ENCODE results near the gene ELOA.
"Not testable (repeated sequence)": the region's sequence is repeated elsewhere in the genome, so short reads cannot be mapped to it uniquely, and the experiment has no call there.

The ELOA gene

DNA sequence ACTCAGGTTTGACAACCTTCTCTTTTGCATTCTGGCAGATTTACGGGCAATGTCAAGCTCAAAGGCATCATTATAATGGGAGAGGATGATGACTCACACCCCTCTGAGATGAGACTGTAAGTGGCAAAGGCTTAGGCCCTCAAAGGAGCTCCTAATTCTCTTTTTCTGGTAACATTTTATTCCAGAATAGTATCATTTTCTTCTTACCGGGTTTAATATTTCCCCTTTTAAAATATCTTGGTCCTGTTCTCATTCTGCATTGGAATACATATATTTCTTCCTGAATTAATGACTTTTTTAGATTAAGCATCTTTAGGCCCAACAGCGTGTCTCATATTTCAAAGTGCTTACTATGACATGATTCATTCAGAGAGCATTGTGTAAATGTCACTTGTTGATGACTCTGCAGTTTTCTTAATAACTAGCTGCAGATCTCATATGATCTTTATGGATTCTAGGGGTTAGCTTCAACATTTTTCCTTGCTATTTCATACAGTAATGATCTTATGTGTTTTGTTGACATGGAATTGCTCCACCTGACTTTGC, 36.6 kb downstream of the ELOA start:
- peaks cover 34% of the 10 kb centered on the region for H3K4me1 Mint-ChIP-seq
- peaks cover 32% of the 10 kb centered on the region for H3K36me3 Mint-ChIP-seq (ENCODE audit: low read depth)
- H3K9me3 Mint-ChIP-seq: no peaks in the 10 kb centered on the region
- no peak overlapping the region for H3K27ac Mint-ChIP-seq
- TF ChIP-seq CTCF (IDR thresholded peaks at IDR 0.05): no peak
- no peak for DNase-seq
- H3K27me3 Mint-ChIP-seq (ENCODE audit: low read depth, poor library complexity): no peaks in the 10 kb centered on the region
- peak overlapping the region; percentile 94 for H3K4me3 Mint-ChIP-seq

- H3K4me1 Mint-ChIP-seq: peaks cover 14% of the 10 kb centered on the region
- not testable (repeated sequence) for DNase-seq; H3K9me3 Mint-ChIP-seq; H3K4me3 Mint-ChIP-seq; H3K27ac Mint-ChIP-seq; H3K27me3 Mint-ChIP-seq (ENCODE audit: low read depth, poor library complexity)
- peaks cover 64% of the 10 kb centered on the region for H3K36me3 Mint-ChIP-seq (ENCODE audit: low read depth)
Observed at GRCh38 chr1:23783141-23783540, 39.9 kb downstream of the ELOA start.

DNA sequence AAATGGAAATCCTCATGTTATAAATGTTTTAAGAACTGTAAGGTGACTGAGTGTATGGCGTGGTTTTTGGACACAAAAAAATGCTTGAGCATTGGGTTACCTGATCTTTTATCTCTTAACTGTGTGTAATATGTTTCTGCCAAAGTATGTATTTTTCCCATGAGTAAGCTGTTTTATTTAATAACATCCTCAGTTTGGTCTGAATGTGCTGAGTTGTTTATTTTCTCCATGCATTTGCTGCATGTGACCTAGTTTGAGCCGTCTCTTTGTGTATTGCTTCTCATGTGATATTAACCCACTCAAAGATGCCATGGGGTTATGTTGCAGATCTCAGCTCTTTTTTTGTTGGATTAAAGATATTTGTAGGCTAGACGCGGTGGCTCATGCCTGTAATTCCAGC, 41.6 kb downstream of the ELOA start:
- H3K36me3 Mint-ChIP-seq (ENCODE audit: low read depth): peaks cover 64% of the 10 kb centered on the region

DNA sequence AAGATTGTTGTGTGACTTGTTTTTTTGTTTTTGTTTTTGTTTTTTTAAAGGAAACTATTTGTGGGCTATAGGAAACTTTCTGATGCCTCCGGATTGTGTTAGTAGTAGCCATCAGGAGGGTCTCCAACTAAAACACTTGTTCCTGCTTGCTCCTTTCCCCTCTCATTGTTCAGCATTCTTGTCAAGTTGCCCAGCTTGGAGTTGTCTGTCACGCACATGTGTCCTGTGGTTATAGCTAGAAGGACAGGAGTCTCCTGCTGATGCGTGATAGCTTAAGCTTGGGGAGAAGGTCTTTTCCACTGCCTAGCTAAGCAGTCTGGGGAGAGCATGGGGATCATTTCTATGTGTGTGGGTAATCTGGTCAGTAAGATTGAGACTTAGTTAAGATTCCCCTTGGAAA, 44.4 kb downstream of the ELOA start:
- DNase-seq: no peak
- H3K4me1 Mint-ChIP-seq: peaks cover 33% of the 10 kb centered on the region
- H3K4me3 Mint-ChIP-seq: no peak overlapping the region
- H3K27ac Mint-ChIP-seq: no peak overlapping the region
- H3K9me3 Mint-ChIP-seq: no peaks in the 10 kb centered on the region
- no peaks in the 10 kb centered on the region for H3K27me3 Mint-ChIP-seq (ENCODE audit: low read depth, poor library complexity)
- TF ChIP-seq CTCF (IDR thresholded peaks at IDR 0.05): no peak
- peaks cover 49% of the 10 kb centered on the region for H3K36me3 Mint-ChIP-seq (ENCODE audit: low read depth)

More for the DNA sequence above, 41.6 kb downstream of the ELOA start:
- H3K9me3 Mint-ChIP-seq: no peaks in the 10 kb centered on the region
- DNase-seq: no peak
- no peak overlapping the region for H3K27ac Mint-ChIP-seq
- peaks cover 15% of the 10 kb centered on the region for H3K4me1 Mint-ChIP-seq
- TF ChIP-seq CTCF (IDR thresholded peaks at IDR 0.05): no peak
- H3K4me3 Mint-ChIP-seq: no peak overlapping the region
- no peaks in the 10 kb centered on the region for H3K27me3 Mint-ChIP-seq (ENCODE audit: low read depth, poor library complexity)

- no peak overlapping the region for H3K27ac Mint-ChIP-seq
- no peak overlapping the region for H3K4me3 Mint-ChIP-seq
- peaks cover 38% of the 10 kb centered on the region for H3K4me1 Mint-ChIP-seq
- DNase-seq: no peak
- peaks cover 47% of the 10 kb centered on the region for H3K36me3 Mint-ChIP-seq (ENCODE audit: low read depth)
- TF ChIP-seq CTCF (IDR thresholded peaks at IDR 0.05): no peak
- H3K9me3 Mint-ChIP-seq: no peaks in the 10 kb centered on the region
- no peaks in the 10 kb centered on the region for H3K27me3 Mint-ChIP-seq (ENCODE audit: low read depth, poor library complexity)
Observed at GRCh38 chr1:23788695-23789094, 45.4 kb downstream of the ELOA start.

- peak within 1 kb of the TSS; percentile 44 for H3K27ac Mint-ChIP-seq
- H3K9me3 Mint-ChIP-seq: no peaks in the 10 kb centered on the region
- peak; percentile 90 for DNase-seq
- H3K27me3 Mint-ChIP-seq (ENCODE audit: low read depth, poor library complexity): no peaks in the 10 kb centered on the region
- peaks cover 38% of the 10 kb centered on the region for H3K4me1 Mint-ChIP-seq
- H3K36me3 Mint-ChIP-seq (ENCODE audit: low read depth): peaks cover 29% of the 10 kb centered on the region
- peak within 1 kb of the TSS; percentile 97 for H3K4me3 Mint-ChIP-seq
- no peak for TF ChIP-seq CTCF (IDR thresholded peaks at IDR 0.05)
Observed at GRCh38 chr1:23790696-23791515, 47.6 kb downstream of the ELOA start, which contains the start of gene LYPLA2. LYPLA2 (plus strand) TSS chr1:23791145; CDS start chr1:23792683, 1,538 bp downstream.
